Adipocyte (in vitro differentiated cells): Measurements from ENCODE around the gene KNTC1.
"Not testable (repeated sequence)": the region's sequence is repeated elsewhere in the genome, so short reads cannot be mapped to it uniquely, and the experiment has no call there.

Experiments used
- DNase-seq: peaks from one replicate; pipeline ENCODE4 v3.0.0-alpha.2; 2015; ENCODE audit warnings: low read depth
- H3K27me3 ChIP-seq: replicated peaks from 2 replicates; pipeline ENCODE4 v1.7.0; 2013; ENCODE audit warnings: mild to moderate bottlenecking, low read length, moderate library complexity; ENCODE audit not compliant: control insufficient read depth, insufficient read depth
- H3K36me3 ChIP-seq: 2 replicates; pipeline ENCODE4 v1.7.0; 2013; ENCODE audit warnings: low read length, mild to moderate bottlenecking, moderate library complexity; ENCODE audit not compliant: control insufficient read depth, insufficient read depth, severe bottlenecking
- H3K4me1 ChIP-seq: 2 replicates; pipeline ENCODE4 v1.7.0; 2013; ENCODE audit warnings: mild to moderate bottlenecking, low read length, moderate library complexity; ENCODE audit not compliant: control insufficient read depth, insufficient read depth
- H3K4me3 ChIP-seq: 2 replicates; pipeline ENCODE4 v1.7.0; 2013; ENCODE audit warnings: mild to moderate bottlenecking, low read length, moderate library complexity
- H3K9ac ChIP-seq: 2 replicates; pipeline ENCODE4 v1.7.0; 2013; ENCODE audit warnings: mild to moderate bottlenecking, low read length, moderate library complexity
- H3K9me3 ChIP-seq: 2 replicates; pipeline ENCODE4 v1.7.0; 2013; ENCODE audit warnings: mild to moderate bottlenecking, low read length, moderate library complexity; ENCODE audit not compliant: control insufficient read depth

KNTC1 gene

GRCh38 chr12:122528992-122529391, 1.9 kb downstream of the KNTC1 start:
- H3K4me3 ChIP-seq: no peak overlapping the region
- no peak overlapping the region for H3K9ac ChIP-seq
- no peak for DNase-seq
- no peaks in the 10 kb centered on the region for H3K36me3 ChIP-seq
- peaks cover 19% of the 10 kb centered on the region for H3K4me1 ChIP-seq
- H3K9me3 ChIP-seq: no peaks in the 10 kb centered on the region
- H3K27me3 ChIP-seq: no peaks in the 10 kb centered on the region

GRCh38 chr12:122533856-122534255, 6.8 kb downstream of the KNTC1 start:
- no peak overlapping the region for H3K4me3 ChIP-seq
- no peaks in the 10 kb centered on the region for H3K9me3 ChIP-seq
- no peaks in the 10 kb centered on the region for H3K27me3 ChIP-seq
- H3K4me1 ChIP-seq: peaks cover 4% of the 10 kb centered on the region
- H3K9ac ChIP-seq: no peak overlapping the region
- peaks cover 3% of the 10 kb centered on the region for H3K36me3 ChIP-seq
- DNase-seq: no peak

- Histone ChIP-seq H3K4me1 (peaks cover 4% of the 10 kb centered on the region), H3K36me3 (peaks cover 3% of the 10 kb centered on the region), H3K9ac (no peak overlapping the region), H3K4me3 (no peak overlapping the region), H3K27me3 (no peaks in the 10 kb centered on the region), H3K9me3 (no peaks in the 10 kb centered on the region)
- no peak for DNase-seq
Observed at GRCh38 chr12:122537021-122537420, 10.0 kb downstream of the KNTC1 start.

- no peak for DNase-seq
- Histone ChIP-seq H3K9ac (no peak overlapping the region), H3K4me3 (no peak overlapping the region), H3K36me3 (peaks cover 3% of the 10 kb centered on the region), H3K4me1 (peaks cover 4% of the 10 kb centered on the region), H3K9me3 (no peaks in the 10 kb centered on the region), H3K27me3 (no peaks in the 10 kb centered on the region)
Observed at GRCh38 chr12:122538496-122538895, 11.4 kb downstream of the KNTC1 start.

- no peak for DNase-seq
- H3K4me1 ChIP-seq: no peaks in the 10 kb centered on the region
- no peak overlapping the region for H3K4me3 ChIP-seq
- no peaks in the 10 kb centered on the region for H3K36me3 ChIP-seq
- H3K9me3 ChIP-seq: no peaks in the 10 kb centered on the region
- H3K9ac ChIP-seq: no peak overlapping the region
- no peaks in the 10 kb centered on the region for H3K27me3 ChIP-seq
Observed at GRCh38 chr12:122544537-122544936, 17.5 kb downstream of the KNTC1 start.

- Histone ChIP-seq H3K4me3 (no peak overlapping the region), H3K27me3 (no peaks in the 10 kb centered on the region), H3K9ac (no peak overlapping the region), H3K9me3 (no peaks in the 10 kb centered on the region), H3K36me3 (peaks cover 6% of the 10 kb centered on the region), H3K4me1 (no peaks in the 10 kb centered on the region)
- DNase-seq: no peak
Observed at GRCh38 chr12:122545855-122546254, 18.8 kb downstream of the KNTC1 start.

GRCh38 chr12:122547330-122547729, 20.3 kb downstream of the KNTC1 start:
- Histone ChIP-seq H3K27me3 (no peaks in the 10 kb centered on the region), H3K4me3 (no peak overlapping the region), H3K9me3 (no peaks in the 10 kb centered on the region), H3K36me3 (peaks cover 14% of the 10 kb centered on the region), H3K9ac (no peak overlapping the region), H3K4me1 (no peaks in the 10 kb centered on the region)
- DNase-seq: no peak

- Histone ChIP-seq H3K4me3 (no peak overlapping the region), H3K9ac (no peak overlapping the region), H3K36me3 (peaks cover 10% of the 10 kb centered on the region), H3K9me3 (no peaks in the 10 kb centered on the region), H3K27me3 (no peaks in the 10 kb centered on the region), H3K4me1 (no peaks in the 10 kb centered on the region)
- no peak for DNase-seq
Observed at GRCh38 chr12:122558745-122559641, 31.9 kb downstream of the KNTC1 start.

GRCh38 chr12:122560138-122560537, 33.1 kb downstream of the KNTC1 start:
- Histone ChIP-seq H3K4me3 (no peak overlapping the region), H3K4me1 (no peaks in the 10 kb centered on the region), H3K9ac (no peak overlapping the region), H3K9me3 (no peaks in the 10 kb centered on the region), H3K27me3 (no peaks in the 10 kb centered on the region), H3K36me3 (peaks cover 10% of the 10 kb centered on the region)
- no peak for DNase-seq

GRCh38 chr12:122563361-122563760, 36.3 kb downstream of the KNTC1 start:
- Histone ChIP-seq H3K4me1 (no peaks in the 10 kb centered on the region), H3K9ac (no peak overlapping the region), H3K27me3 (no peaks in the 10 kb centered on the region), H3K4me3 (no peak overlapping the region), H3K36me3 (no peaks in the 10 kb centered on the region), H3K9me3 (no peaks in the 10 kb centered on the region)
- no peak for DNase-seq

- not testable (repeated sequence) for DNase-seq, H3K4me1 ChIP-seq, H3K9me3 ChIP-seq, H3K4me3 ChIP-seq, H3K27me3 ChIP-seq, H3K36me3 ChIP-seq, H3K9ac ChIP-seq
Observed at GRCh38 chr12:122566816-122567215, 39.8 kb downstream of the KNTC1 start.

- H3K4me3 ChIP-seq: no peak overlapping the region
- peaks cover 10% of the 10 kb centered on the region for H3K36me3 ChIP-seq
- no peak for DNase-seq
Observed at GRCh38 chr12:122569288-122569687, 42.2 kb downstream of the KNTC1 start.

More at GRCh38 chr12:122569288-122569687, 42.2 kb downstream of the KNTC1 start:
- H3K27me3 ChIP-seq: no peaks in the 10 kb centered on the region
- H3K9me3 ChIP-seq: no peaks in the 10 kb centered on the region
- no peak overlapping the region for H3K9ac ChIP-seq
- no peaks in the 10 kb centered on the region for H3K4me1 ChIP-seq
